ENCODE results near the gene EPHB2.
A peak's percentile ranks its signal among the peaks of the same experiment; 100 is the strongest.

Gene EPHB2

GRCh38 chr1:22889213-22889827 lies 178.7 kb downstream of the EPHB2 start:
- peak in 1 of 2 experiments; percentile 2 for DNase-seq

- DNase-seq, result no peak
Measured at GRCh38 chr1:22892789-22893188, 182.2 kb downstream of the EPHB2 start.

GRCh38 chr1:22893292-22893691 lies 182.7 kb downstream of the EPHB2 start:
- DNase-seq, result no peak

- DNase-seq, result no peak
Measured at GRCh38 chr1:22895357-22895756, 184.7 kb downstream of the EPHB2 start.

- DNase-seq, result no peak
Measured at GRCh38 chr1:22896184-22896583, 185.5 kb downstream of the EPHB2 start.

- no peak for DNase-seq
Measured at GRCh38 chr1:22900451-22900850, 189.8 kb downstream of the EPHB2 start.

GRCh38 chr1:22903113-22903512 lies 192.5 kb downstream of the EPHB2 start:
- DNase-seq, result no peak

GRCh38 chr1:22906968-22907367 lies 196.3 kb downstream of the EPHB2 start:
- DNase-seq, result no peak

- DNase-seq, result no peak
Measured at GRCh38 chr1:22907528-22907927, 196.9 kb downstream of the EPHB2 start.

- no peak for DNase-seq
Measured at GRCh38 chr1:22908880-22909426, 198.3 kb downstream of the EPHB2 start.

- DNase-seq, result no peak
Measured at GRCh38 chr1:22910286-22910685, 199.6 kb downstream of the EPHB2 start.

- DNase-seq, result no peak
Measured at GRCh38 chr1:22910986-22911651, 200.5 kb downstream of the EPHB2 start.

- no peak for DNase-seq
Measured at GRCh38 chr1:22912311-22912710, 201.7 kb downstream of the EPHB2 start.

- no peak for DNase-seq
Measured at GRCh38 chr1:22913421-22914141, 202.9 kb downstream of the EPHB2 start.

GRCh38 chr1:22914156-22914555 lies 203.5 kb downstream of the EPHB2 start:
- no peak for DNase-seq

GRCh38 chr1:22914633-22915217 lies 204.1 kb downstream of the EPHB2 start:
- DNase-seq, result no peak

- no peak for DNase-seq
Measured at GRCh38 chr1:22915231-22915630, 204.6 kb downstream of the EPHB2 start.

- DNase-seq, result no peak
Measured at GRCh38 chr1:22915816-22916470, 205.3 kb downstream of the EPHB2 start.

GRCh38 chr1:22916471-22916820 lies 205.8 kb downstream of the EPHB2 start:
- no peak for DNase-seq

GRCh38 chr1:22917989-22918388 lies 207.3 kb downstream of the EPHB2 start:
- DNase-seq, result no peak

GRCh38 chr1:22918644-22919043 lies 208.0 kb downstream of the EPHB2 start:
- no peak for DNase-seq

- DNase-seq, result no peak
Measured at GRCh38 chr1:22919341-22920025, 208.8 kb downstream of the EPHB2 start.

Measured in NCI-H1930 (cell line).